NCI-H1436 treated with DMSO at 0.1 percent for 48 hours (cell line): ENCODE measurements around the gene KAZALD1.

Source experiments
- DNase-seq: peaks from one replicate; lab custom pipeline; 2025; lab: John Stamatoyannopoulos, UW

The KAZALD1 gene

DNA sequence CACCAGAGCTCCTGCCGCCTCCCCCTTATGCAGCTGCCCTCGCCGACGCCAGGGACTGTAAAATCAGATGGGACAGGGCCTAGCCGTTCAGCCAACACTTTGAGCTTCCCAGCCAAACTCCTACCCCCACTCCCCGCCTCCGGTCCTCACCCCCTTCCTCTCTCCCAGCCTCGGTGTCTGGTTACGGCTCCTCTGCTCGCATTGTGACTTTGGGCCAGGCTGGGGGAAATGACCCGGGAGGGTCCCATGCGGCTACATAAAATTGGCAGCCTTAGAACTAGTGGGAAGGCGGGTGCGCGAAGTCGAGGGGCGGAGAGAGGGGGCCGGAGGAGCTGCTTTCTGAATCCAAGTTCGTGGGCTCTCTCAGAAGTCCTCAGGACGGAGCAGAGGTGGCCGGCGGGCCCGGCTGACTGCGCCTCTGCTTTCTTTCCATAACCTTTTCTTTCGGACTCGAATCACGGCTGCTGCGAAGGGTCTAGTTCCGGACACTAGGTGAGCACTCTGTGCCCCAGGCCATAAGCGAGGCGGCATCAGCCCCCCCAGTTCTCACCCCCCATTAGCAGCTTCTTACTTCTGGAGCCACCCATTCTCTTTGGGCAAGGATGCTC, at the start of gene KAZALD1:
TSS of gene KAZALD1 (plus strand) at position 366 of the 608 bp plus-strand sequence. CDS start 604 bp downstream, outside the sequence.
- DNase-seq: no peak

GRCh38 chr10:101012525-101013364, 49.0 kb upstream of the KAZALD1 start:
- no peak for DNase-seq

DNA sequence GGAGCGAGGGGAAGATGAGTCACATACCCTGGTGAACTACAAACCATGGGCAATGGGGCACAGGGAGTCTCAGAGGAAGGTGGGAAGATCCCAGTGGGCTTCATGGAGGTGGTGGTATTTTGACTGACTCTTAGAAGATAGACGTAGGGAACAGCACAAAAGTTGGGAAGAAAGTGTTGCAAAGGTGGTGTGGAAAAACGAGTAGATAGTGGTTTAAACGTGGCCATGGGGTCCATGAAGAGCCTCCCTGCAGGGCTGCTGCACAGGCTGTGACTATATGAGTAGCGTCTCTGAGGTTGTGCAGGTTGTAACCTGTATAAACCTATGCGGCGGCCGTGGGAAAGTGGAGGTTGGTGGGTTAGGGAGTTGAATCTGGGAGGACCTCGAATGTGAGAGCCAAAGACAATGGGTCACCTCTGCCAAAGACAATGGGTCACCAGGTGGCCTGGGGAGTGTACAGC, 48.4 kb upstream of the KAZALD1 start:
- DNase-seq: no peak

DNA sequence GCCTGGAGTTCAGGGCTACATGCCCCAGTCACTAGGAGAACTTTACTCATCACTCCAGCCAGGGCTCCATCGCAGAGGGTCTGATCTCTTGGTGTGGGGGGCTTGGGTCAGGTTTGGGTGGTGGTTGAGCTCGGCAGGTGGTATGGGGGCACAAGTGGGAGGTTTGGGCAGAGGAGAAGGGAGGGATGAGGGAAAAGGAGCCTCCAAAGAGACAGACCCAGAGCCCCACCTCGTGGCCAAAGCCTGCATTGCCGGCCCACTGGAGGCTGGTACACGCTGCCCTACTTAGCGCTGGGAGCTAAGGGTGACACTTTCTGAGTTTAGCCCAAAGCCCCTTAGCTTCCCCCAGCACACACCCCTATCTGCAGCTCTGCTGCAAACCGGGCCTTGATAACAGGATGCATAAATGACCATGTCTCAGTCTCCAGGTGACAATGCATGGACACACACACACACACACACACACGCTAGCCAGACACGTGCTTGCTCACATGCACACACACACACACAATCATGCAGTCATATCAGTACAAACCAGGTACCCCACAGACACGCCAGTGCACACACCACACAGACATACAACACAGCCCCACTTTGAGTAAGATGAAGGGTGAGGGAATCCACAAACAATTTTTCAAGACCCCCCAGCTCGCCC, 47.4 kb upstream of the KAZALD1 start:
- DNase-seq: peak; percentile 19

- no peak for DNase-seq
These were observed 46.7 kb upstream of the KAZALD1 start for GRCh38 chr10:101014966-101015581.

- no peak for DNase-seq
These were observed 46.2 kb upstream of the KAZALD1 start for GRCh38 chr10:101015582-101015973.

GRCh38 chr10:101016814-101017213, 45.0 kb upstream of the KAZALD1 start:
- no peak for DNase-seq

GRCh38 chr10:101018118-101018599, 43.6 kb upstream of the KAZALD1 start:
- DNase-seq: no peak

DNA sequence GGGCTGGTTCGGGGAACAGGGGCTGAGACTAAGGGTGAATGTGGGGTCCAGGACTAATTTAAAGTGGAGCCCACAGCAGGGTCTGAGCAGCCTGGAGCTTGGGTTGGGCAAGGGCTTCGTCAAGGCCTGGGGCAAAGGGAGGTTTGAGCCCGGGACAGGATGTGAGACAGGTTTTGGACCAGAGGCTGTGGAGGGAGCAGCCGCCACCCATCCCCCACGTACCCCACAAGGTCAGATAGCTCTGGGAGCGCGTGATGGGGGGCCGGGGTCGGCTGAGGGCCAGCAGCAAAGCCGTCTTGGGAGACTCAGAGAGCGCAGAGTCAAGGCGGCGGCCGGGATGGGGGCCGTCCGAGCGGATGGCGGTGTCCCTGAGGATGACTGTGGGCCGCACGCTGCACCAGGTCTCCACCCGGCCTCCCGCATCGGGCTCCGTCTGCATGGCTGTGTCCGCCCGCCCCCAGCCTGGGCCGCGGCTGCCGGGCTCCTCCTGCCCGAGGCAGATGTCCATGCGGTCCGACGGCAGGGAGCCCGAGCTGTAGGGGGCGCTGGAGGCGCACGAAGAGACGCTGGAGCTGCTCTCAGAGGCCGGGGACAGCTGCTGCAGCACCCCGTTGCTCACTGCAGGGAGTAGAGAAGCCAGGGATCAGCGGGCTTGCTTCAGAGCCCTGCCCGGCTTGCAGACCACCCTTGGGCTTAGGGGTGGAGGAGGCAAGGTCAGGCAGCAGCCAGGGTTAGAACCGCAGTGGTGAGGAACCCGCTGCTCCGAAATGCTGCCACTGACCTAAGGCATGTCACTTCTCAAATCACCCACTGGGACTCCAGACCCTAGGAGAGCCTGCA, 43.0 kb upstream of the KAZALD1 start:
- no peak for DNase-seq

DNA sequence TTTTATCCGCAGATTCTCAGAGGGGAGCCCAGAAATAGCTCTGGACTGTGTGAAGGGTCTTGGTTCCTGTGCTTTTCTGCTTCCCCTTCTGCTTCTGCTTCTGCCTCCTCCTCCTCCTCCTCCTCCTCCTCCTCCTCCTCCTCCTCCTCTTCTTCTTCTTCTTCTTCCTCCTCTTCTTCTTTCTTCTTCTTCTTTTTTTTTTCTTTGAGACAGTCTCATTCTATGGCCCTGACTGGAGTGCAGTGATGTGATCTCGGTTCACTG, 42.4 kb upstream of the KAZALD1 start:
- no peak for DNase-seq

GRCh38 chr10:101020427-101021075, 41.2 kb upstream of the KAZALD1 start:
- DNase-seq: no peak

GRCh38 chr10:101021239-101021638, 40.5 kb upstream of the KAZALD1 start:
- no peak for DNase-seq

DNA sequence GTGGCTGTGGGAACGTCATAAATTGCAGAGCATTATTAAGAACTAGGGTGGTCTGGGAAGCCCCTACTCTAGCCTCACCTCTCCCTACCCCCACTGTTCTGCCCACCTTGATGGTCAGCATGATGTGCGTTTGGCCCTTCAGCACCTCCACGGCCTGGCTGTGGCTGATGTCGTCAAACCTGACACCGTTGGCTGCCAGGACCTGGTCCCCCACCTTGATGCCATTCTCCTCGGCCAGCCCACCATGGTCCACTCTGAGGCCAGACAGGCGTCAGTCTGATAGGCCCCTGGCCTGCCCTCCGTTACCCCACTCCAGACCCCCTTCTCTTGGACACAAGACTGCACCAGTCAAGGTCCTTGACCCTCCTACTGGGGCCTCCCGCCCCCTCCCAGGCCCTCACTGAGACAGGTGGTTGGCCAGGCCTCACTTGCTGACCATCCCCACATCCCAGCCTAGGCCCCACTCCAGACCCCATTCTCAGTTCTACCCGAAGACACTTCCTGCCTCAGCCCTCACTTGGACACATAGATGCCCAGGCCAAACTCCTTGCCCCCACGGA, 40.0 kb upstream of the KAZALD1 start:
- DNase-seq: no peak

DNA sequence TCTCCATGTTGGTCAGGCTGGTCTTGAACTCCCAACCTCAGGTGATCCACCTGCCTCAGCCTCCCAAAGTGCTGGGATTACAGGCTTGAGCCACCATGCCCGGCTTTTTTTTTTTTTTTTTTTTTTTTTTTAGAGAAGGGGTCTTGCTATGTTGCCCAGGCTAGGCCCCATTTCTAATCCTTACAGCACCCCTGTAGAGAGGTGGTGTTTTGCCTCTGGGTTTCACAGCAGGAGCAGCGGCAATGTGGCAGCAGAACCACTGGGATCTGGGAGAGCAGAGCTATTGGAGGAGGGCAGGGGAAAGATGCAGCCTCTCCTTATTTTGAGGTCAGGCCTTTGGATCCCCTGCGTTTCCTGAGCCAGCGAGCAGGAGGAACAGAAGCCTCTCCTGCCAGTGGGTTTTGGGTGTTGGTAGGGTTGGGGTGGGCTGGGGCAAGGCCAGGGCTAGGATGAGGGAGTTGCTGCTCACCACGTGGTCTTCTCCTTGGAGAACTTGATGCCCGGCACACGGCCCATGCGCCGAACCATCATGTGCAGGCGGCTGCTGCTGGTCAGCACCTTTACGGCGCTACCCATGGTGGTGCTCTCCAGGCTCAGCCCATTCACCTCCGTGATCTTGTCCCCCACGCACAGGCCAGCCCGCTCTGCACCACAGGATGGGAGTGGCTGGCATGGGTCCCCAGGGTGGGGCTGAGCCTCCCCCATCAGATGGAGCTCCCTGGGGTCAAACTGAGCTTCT, 38.7 kb upstream of the KAZALD1 start:
- DNase-seq: no peak

DNA sequence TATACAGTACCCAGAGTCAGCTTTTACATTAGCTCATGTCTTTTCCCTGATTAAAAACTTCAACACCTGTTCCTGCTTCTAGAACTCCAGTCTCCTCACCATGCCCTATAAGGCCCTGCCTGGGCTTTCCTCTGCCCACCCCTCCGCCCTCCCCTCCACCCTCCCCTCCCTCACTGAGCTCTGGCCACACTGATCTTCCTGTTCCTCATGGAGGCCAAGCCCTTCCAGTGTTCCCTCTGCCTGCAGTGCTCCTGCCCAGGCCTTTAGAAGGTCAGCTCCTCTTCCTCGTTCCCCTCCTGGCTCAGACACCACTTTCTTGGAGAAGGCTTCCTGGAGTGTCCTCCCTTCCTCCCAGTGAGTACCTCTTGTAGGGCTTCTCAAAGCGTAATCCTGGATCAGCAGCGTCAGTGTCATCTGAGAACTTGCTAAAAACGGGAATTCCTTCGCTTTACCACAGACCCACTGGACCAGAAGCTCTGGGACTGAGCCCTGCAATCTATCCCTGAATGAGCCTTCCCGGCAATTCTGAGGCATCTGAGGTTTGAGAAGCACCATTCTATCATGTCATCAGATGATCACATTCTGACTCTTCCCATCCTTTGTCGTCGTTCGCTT, 34.6 kb upstream of the KAZALD1 start:
- no peak for DNase-seq

DNA sequence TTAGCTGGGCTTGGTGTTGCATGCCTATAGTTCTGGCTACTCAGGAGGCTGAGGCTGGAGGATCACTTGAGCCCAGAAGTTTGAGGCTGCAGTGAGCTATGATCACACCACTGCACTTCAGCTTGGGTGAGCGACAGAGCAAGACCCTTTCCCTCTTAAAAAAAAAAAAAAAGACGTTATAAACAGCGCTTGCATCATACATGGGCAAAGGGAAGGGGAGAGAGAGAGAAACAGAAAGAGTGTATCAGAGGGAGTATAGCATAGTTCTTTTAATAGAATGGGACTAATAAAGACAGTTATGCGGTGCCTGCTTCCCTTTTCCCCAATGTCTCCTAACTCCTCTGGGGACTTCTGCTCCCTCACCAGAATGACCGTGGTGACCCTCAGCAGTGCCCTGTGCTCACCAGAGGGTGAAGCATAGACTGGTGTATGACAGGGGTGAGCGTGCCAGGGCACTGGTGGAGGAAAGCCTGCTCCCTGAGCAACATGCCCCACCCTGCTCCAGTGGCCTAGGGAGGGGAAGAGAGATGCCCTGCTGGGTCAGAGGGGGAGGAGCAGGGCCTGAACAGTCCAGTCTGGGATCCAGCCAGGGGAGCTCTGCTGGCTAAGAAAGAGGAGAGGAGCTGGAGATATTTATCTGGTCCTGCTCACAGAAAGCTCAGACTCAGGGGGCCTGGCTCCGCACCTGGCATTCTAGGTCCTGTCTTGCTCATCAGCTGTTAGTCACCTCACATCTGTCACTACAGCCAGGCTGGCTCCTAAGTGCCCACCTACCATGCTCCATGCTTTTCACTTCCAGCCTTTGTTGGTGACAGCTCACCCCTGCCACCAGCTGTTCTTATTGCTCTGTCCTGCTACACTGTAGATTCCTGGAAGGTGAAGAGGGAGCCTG, 33.1 kb upstream of the KAZALD1 start:
- DNase-seq: no peak

DNA sequence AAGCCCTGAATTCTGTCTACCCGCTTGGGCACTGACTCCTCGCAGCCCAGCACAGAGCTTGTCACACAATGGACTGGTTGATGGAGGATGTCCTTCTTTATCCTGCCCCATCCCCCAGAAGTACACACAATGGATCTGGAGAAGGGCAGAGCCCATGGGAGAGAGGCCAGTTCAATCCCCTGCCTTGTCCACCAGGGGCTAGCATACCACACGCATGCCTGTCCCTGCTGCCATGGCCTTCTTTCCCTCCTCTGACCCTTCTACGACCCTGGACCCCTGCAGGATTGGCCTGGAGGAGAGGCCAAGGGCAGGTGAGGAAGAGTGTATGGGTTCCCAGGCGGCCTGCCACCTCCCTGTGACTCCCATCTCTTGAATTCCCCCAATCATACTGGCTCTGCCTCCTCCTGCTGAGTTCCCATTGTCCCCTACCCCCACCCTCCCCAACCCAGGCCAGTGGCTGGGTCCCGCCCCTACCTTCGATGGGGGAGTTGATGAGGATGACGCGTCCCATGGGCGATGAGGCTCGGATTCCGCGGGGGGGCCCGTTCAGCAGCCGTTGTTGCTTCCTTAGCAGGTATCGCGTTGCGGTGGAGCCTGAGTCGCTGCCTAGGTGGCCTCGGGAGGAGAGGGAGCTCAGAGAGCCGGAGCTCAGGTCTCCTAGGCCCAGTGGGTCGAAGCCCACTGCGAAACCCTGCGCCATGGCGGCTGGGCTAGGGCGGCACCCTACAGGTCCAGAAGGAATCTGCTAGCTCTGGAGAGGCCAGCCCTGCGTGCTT, 32.1 kb upstream of the KAZALD1 start:
- DNase-seq: no peak
